NCI-H82 treated with DMSO at 0.1 percent for 48 hours (cell line): Measurements from ENCODE around the gene LIPT2.
"Not testable (repeated sequence)": the region's sequence is repeated elsewhere in the genome, so short reads cannot be mapped to it uniquely, and the experiment has no call there.

Source experiments
- DNase-seq: peaks from one replicate; lab custom pipeline; 2025; ENCODE audit not compliant: unreplicated experiment; lab: John Stamatoyannopoulos, UW

LIPT2 gene

GRCh38 chr11:74492974-74493790, at the start of gene LIPT2:
LIPT2 (minus strand) TSS chr11:74493724; CDS start chr11:74493703, 21 bp downstream.
- peak; percentile 81 for DNase-seq

GRCh38 chr11:74541466-74541865, 47.9 kb upstream of the LIPT2 start:
- no peak for DNase-seq

GRCh38 chr11:74540270-74540669, 46.7 kb upstream of the LIPT2 start:
- DNase-seq, result no peak

- no peak for DNase-seq
These were observed 45.2 kb upstream of the LIPT2 start for GRCh38 chr11:74538680-74539079.

GRCh38 chr11:74535371-74536160, 42.0 kb upstream of the LIPT2 start:
- DNase-seq, result no peak

GRCh38 chr11:74534946-74535275, 41.4 kb upstream of the LIPT2 start:
- not testable (repeated sequence) for DNase-seq

GRCh38 chr11:74534216-74534945, 40.9 kb upstream of the LIPT2 start:
- no peak for DNase-seq

GRCh38 chr11:74533421-74533820, 39.9 kb upstream of the LIPT2 start:
- no peak for DNase-seq

- no peak for DNase-seq
These were observed 39.1 kb upstream of the LIPT2 start for GRCh38 chr11:74532501-74533246.

- DNase-seq, result no peak
These were observed 31.5 kb upstream of the LIPT2 start for GRCh38 chr11:74524978-74525377.

GRCh38 chr11:74524501-74524900, 31.0 kb upstream of the LIPT2 start:
- no peak for DNase-seq

- no peak for DNase-seq
These were observed 29.3 kb upstream of the LIPT2 start for GRCh38 chr11:74522776-74523175.

- DNase-seq, result no peak
These were observed 28.2 kb upstream of the LIPT2 start for GRCh38 chr11:74521666-74522252.

GRCh38 chr11:74520927-74521665, 27.6 kb upstream of the LIPT2 start:
- no peak for DNase-seq

GRCh38 chr11:74520316-74520715, 26.8 kb upstream of the LIPT2 start:
- no peak for DNase-seq

GRCh38 chr11:74519710-74520109, 26.2 kb upstream of the LIPT2 start:
- DNase-seq, result no peak

GRCh38 chr11:74517592-74517991, 24.1 kb upstream of the LIPT2 start:
- DNase-seq, result not testable (repeated sequence)

- no peak for DNase-seq
These were observed 14.1 kb upstream of the LIPT2 start for GRCh38 chr11:74507582-74507981.

- DNase-seq, result no peak
These were observed 13.3 kb upstream of the LIPT2 start for GRCh38 chr11:74506823-74507222.

- DNase-seq, result no peak
These were observed 12.4 kb upstream of the LIPT2 start for GRCh38 chr11:74505911-74506310.
